ENCODE measurements around the gene PNPLA3. TPM values are rescaled to one million over a fixed set of nuclear protein-coding genes. Genes with fewer than 3 reads are reported as not detected.

The PNPLA3 gene
- polyA plus RNA-seq, 1 of the 3 experiments (the other 2 are of a cell fraction), result 3.2 TPM

DNA sequence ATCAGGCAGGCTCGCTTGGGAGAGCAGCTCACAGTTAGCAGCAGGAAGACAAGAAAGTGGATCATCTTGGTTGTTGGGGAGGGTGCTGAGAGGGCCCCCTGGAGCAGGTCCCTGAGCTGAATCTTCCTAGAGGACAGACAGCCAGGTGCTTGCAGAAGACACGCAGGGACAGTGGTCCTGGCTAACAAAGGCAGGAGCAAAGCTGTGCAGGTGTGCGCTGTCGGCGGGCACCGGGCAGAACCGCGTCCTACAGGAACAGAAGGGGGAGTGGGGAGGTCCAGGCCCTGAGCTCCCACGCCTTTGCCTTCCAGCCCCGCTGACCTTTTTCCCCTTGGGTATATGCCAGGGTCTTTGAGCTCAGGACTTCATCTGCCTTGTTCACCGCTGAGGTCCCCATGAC is 70.4 kb downstream of the PNPLA3 start (continued):
- TF ChIP-seq GATA2 (CRISPR knock-in tag; IDR thresholded peaks at IDR 0.05), result no peak
- no peak for TF ChIP-seq RXRA (IDR thresholded peaks at IDR 0.05; ENCODE audit: borderline replicate concordance, low read depth)
- no peak for TF ChIP-seq POLR2AphosphoS5 (IDR thresholded peaks at IDR 0.05; ENCODE audit: low read depth, low read length)
- no peak for TF ChIP-seq SIN3A (IDR thresholded peaks at IDR 0.05; ENCODE audit: borderline replicate concordance, low read depth, low read length)
- TF ChIP-seq NRF1 (IDR thresholded peaks at IDR 0.05; ENCODE audit: low read depth, low read length), result no peak
- TF ChIP-seq PBX3 (IDR thresholded peaks at IDR 0.05), result no peak
- TF ChIP-seq GABPA (IDR thresholded peaks at IDR 0.05; ENCODE audit: low read depth), result no peak
- no peak for TF ChIP-seq MAX (IDR thresholded peaks at IDR 0.05; ENCODE audit: low read depth)

DNA sequence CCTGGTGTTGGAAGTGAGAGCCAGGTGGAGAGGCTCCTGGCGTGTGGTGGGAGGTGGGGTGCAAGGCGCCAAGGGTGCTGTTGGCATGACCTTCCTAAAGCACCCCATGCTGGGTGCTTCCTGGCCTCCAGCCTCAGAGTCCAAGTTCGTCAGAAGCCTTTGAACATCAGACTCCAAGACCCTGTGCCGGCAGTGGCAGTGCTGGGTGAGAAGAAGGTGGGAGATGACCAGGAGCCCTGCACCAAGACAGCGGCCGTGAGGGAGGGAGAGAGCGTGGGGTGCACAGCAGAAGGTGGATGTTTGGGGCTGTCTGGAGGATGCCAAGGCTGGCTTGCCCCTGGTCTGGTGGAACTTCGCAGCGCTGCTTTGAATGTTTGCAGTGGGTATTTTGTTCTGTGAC is 70.8 kb downstream of the PNPLA3 start:
- H3K9me3 ChIP-seq, result no peaks in the 10 kb centered on the region
- no peak overlapping the region for H3K27ac ChIP-seq (ENCODE audit: low read depth in 2 of 2, low read length in 1 of 2)
- POLR2A ChIA-PET, result no interaction called here
- H3K9me2 ChIP-seq, result no peaks in the 10 kb centered on the region
- H4K20me1 ChIP-seq (ENCODE audit: insufficient read depth), result peaks cover 4% of the 10 kb centered on the region; the same call in 1 of the 2 replicates
- no peak for DNase-seq
- no peaks in the 10 kb centered on the region for H3K79me2 ChIP-seq (ENCODE audit: insufficient read depth)
- no peak overlapping the region for H2AFZ ChIP-seq (ENCODE audit: low read depth)
- H3K4me1 ChIP-seq (ENCODE audit: control insufficient read depth in 1 of 2, insufficient read depth in 2 of 2, low read depth in 1 of 2, low read length in 1 of 2), result peaks cover 0 to 6% of the 10 kb centered on the region in 2 experiments; a peak in 1 of 4 replicates
- TF ChIP-seq CTCF (IDR thresholded peaks at IDR 0.05), result no peak
- no peak for TF ChIP-seq USF2 (IDR thresholded peaks at IDR 0.05; ENCODE audit: borderline replicate concordance, low read depth, low read length)
- no peak for TF ChIP-seq POLR2AphosphoS5 (IDR thresholded peaks at IDR 0.05; ENCODE audit: low read depth, low read length)
- no peak for TF ChIP-seq CHD2 (IDR thresholded peaks at IDR 0.05; ENCODE audit: low read length, partially characterized antibody)
- TF ChIP-seq, protein P1, sequence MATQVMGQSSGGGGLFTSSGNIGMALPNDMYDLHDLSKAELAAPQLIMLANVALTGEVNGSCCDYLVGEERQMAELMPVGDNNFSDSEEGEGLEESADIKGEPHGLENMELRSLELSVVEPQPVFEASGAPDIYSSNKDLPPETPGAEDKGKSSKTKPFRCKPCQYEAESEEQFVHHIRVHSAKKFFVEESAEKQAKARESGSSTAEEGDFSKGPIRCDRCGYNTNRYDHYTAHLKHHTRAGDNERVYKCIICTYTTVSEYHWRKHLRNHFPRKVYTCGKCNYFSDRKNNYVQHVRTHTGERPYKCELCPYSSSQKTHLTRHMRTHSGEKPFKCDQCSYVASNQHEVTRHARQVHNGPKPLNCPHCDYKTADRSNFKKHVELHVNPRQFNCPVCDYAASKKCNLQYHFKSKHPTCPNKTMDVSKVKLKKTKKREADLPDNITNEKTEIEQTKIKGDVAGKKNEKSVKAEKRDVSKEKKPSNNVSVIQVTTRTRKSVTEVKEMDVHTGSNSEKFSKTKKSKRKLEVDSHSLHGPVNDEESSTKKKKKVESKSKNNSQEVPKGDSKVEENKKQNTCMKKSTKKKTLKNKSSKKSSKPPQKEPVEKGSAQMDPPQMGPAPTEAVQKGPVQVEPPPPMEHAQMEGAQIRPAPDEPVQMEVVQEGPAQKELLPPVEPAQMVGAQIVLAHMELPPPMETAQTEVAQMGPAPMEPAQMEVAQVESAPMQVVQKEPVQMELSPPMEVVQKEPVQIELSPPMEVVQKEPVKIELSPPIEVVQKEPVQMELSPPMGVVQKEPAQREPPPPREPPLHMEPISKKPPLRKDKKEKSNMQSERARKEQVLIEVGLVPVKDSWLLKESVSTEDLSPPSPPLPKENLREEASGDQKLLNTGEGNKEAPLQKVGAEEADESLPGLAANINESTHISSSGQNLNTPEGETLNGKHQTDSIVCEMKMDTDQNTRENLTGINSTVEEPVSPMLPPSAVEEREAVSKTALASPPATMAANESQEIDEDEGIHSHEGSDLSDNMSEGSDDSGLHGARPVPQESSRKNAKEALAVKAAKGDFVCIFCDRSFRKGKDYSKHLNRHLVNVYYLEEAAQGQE (IDR thresholded peaks at IDR 0.05; ENCODE audit: low read depth, low read length), result no peak
- TF ChIP-seq GABPA (IDR thresholded peaks at IDR 0.05; ENCODE audit: low read depth), result no peak
- no peak for TF ChIP-seq TCF12 (IDR thresholded peaks at IDR 0.05)
- TF ChIP-seq RXRA (IDR thresholded peaks at IDR 0.05; ENCODE audit: borderline replicate concordance, low read depth), result no peak
- no peak for TF ChIP-seq SIN3A (IDR thresholded peaks at IDR 0.05; ENCODE audit: borderline replicate concordance, low read depth, low read length)
- no peak for TF ChIP-seq RAD21 (IDR thresholded peaks at IDR 0.05; ENCODE audit: low read length)
- H3K4me2 ChIP-seq, result no peak overlapping the region
- H3K4me3 ChIP-seq (ENCODE audit: low read depth in 2 of 2, low read length in 1 of 2), result no peak overlapping the region
- CTCF ChIA-PET, result interaction anchor here (1.3 to 8.2 kb wide), 16 partner anchors 10 to 691 kb away, joined by 3 to 234 read pairs (median 14); no protein-coding TSS in a partner anchor
- WGBS (ENCODE audit: low lambda C conversion rate), result 87% methylated on average over 9 of the region's 9 CpGs
- H3K27me3 ChIP-seq (ENCODE audit: insufficient read depth), result no peaks in the 10 kb centered on the region
- H3K9ac ChIP-seq, result no peak overlapping the region
- H3F3A ChIP-seq (replicated peaks; ENCODE audit: insufficient read depth), result peaks cover 7% of the 10 kb centered on the region
- H3K36me3 ChIP-seq (replicated peaks in 1 of 2; ENCODE audit: control insufficient read depth in 1 of 2, insufficient read depth in 2 of 2, low read length in 1 of 2), result peaks cover 46 to 87% of the 10 kb centered on the region in 2 experiments

Measured in SK-N-SH (cell line).